ENCODE data around the gene BTBD16. TPM values are rescaled to one million over a fixed set of nuclear protein-coding genes. Genes with fewer than 3 reads are reported as not detected.

BTBD16 gene
- total RNA-seq (ENCODE audit: low replicate concordance) = under 0.01 TPM in 1 of 2 replicates, not detected in the other

GRCh38 chr10:122271076-122271475 lies at the start of gene BTBD16:
BTBD16 (plus strand) TSS chr10:122271296; CDS start chr10:122275082, 3,786 bp downstream.

GRCh38 chr10:122374237-122374858 lies 103.3 kb downstream of the BTBD16 start, which contains the start of gene PLEKHA1:
PLEKHA1 (plus strand) TSS chr10:122374708; CDS start chr10:122393201, 18,493 bp downstream.

Other genes starting within 250 kb of the BTBD16 start
- 11.8 and 21.3 TPM in 2 replicates for gene PLEKHA1, start 103.4 kb downstream of the BTBD16 start, total RNA-seq (ENCODE audit: low replicate concordance)
- not detected in 2 replicates for gene ARMS2, start 183.4 kb downstream of the BTBD16 start, total RNA-seq (ENCODE audit: low replicate concordance)
- 98.8 and 348 TPM in 2 replicates for gene HTRA1, start 190.3 kb downstream of the BTBD16 start, total RNA-seq (ENCODE audit: low replicate concordance)

Measured in smooth muscle cell of the coronary artery (primary cell).